HK-2 (cell line): Measurements from ENCODE around the gene IRS2.

Source experiments
- DNase-seq: peaks from one replicate; pipeline ENCODE4 v3.0.0-alpha.2; 2018; ENCODE audit not compliant: unreplicated experiment

IRS2 gene

DNA sequence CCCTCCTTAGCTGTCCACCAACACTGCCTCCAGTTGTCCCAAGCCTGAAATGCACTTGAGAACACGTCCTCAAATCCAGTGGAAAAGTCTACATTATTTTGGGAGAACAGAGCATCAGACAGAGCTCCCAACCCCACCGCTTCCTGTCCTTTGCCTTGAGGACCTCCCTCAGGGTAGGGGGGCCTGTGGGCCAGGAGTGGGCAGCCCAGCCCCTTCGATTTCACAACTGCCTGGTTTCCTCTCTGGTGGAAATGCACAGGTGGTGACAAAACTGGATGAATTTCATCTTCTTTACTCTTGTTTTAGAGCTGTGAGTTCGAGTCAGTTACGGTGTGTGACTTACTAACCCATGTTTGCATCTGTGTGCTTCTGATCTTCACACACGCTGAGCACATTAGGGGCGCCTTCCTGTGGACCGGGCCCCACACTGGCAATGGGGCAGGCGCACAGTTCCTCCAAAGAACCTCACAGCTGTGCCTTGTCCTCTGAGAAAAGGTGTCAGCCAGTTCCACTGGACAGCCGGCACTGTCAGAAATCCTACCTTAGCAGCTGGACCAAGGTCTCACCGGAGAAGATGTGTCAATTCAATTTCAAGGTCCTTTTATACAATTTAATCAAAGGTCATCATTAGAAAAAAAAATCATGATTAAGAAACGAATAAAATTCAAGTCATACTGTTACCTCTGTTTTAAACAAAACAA, 80.2 kb downstream of the IRS2 start:
- DNase-seq, result no peak

DNA sequence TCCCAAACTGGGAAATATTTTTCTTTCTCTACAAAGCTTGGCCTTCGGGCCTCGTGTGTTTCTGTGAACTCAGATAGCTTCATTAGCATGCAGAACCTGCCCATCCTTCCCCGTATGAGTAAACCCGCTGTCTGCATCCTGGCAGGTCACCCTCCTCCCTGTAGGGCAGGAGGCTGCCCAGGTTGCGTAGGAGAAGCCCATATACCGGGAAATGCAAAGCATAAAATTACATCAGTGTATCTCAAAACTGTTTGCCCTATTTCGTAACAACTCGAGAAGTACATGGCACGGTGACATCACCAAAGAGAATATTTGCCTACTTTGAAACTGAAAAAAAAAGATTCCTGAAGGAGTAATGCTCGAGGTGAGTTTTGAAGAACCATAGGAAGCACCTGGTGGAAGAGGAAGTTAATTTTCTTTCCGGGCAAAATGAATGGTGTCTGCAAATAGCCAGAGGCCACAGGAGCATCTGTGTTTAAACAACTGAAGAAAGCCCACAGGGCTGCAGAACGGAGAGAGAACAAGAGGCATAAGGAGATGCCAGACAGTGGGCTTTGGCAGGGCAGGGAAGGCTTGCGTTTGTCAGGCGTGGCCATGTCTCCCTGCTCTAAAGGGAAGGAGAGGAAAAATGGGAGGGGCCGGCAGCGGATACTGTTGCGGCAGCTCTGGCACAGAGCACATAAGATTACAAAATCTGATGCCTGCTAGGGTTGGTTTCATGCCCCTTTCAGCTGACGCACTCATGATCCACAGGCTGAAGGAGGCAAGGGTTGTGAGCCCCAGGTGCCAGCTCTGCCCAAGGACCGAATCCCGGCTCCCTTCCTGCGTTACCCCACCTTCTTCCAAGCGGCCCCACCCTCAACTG, 81.4 kb downstream of the IRS2 start:
- DNase-seq, result no peak

- no peak for DNase-seq
These were observed 83.1 kb downstream of the IRS2 start for GRCh38 chr13:109703250-109703649.
